ENCODE data around the gene DNAJC16.

GRCh38 chr1:15477646-15478212 is 48.9 kb upstream of the DNAJC16 start:
- TF ChIP-seq, protein P1, sequence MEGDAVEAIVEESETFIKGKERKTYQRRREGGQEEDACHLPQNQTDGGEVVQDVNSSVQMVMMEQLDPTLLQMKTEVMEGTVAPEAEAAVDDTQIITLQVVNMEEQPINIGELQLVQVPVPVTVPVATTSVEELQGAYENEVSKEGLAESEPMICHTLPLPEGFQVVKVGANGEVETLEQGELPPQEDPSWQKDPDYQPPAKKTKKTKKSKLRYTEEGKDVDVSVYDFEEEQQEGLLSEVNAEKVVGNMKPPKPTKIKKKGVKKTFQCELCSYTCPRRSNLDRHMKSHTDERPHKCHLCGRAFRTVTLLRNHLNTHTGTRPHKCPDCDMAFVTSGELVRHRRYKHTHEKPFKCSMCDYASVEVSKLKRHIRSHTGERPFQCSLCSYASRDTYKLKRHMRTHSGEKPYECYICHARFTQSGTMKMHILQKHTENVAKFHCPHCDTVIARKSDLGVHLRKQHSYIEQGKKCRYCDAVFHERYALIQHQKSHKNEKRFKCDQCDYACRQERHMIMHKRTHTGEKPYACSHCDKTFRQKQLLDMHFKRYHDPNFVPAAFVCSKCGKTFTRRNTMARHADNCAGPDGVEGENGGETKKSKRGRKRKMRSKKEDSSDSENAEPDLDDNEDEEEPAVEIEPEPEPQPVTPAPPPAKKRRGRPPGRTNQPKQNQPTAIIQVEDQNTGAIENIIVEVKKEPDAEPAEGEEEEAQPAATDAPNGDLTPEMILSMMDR (IDR thresholded peaks at IDR 0.05) = no peak
- no peak for TF ChIP-seq POLR2A (IDR thresholded peaks at IDR 0.05)
